Measurements from ENCODE around the gene SNAI3. TPM values are rescaled to one million over a fixed set of nuclear protein-coding genes. Genes with fewer than 3 reads are reported as not detected.

The SNAI3 gene
- total RNA-seq, 1 donor, result not detected

GRCh38 chr16:88732961-88733294 is 46.6 kb upstream of the SNAI3 start:
- TF ChIP-seq, protein P1, sequence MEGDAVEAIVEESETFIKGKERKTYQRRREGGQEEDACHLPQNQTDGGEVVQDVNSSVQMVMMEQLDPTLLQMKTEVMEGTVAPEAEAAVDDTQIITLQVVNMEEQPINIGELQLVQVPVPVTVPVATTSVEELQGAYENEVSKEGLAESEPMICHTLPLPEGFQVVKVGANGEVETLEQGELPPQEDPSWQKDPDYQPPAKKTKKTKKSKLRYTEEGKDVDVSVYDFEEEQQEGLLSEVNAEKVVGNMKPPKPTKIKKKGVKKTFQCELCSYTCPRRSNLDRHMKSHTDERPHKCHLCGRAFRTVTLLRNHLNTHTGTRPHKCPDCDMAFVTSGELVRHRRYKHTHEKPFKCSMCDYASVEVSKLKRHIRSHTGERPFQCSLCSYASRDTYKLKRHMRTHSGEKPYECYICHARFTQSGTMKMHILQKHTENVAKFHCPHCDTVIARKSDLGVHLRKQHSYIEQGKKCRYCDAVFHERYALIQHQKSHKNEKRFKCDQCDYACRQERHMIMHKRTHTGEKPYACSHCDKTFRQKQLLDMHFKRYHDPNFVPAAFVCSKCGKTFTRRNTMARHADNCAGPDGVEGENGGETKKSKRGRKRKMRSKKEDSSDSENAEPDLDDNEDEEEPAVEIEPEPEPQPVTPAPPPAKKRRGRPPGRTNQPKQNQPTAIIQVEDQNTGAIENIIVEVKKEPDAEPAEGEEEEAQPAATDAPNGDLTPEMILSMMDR (IDR thresholded peaks at IDR 0.05; ENCODE audit: insufficient read depth, low read length), result no peak
- no peak overlapping the region for H3K4me3 ChIP-seq (ENCODE audit: low read depth, low read length)
- DNase-seq (ENCODE audit: low read depth), result no peak

DNA sequence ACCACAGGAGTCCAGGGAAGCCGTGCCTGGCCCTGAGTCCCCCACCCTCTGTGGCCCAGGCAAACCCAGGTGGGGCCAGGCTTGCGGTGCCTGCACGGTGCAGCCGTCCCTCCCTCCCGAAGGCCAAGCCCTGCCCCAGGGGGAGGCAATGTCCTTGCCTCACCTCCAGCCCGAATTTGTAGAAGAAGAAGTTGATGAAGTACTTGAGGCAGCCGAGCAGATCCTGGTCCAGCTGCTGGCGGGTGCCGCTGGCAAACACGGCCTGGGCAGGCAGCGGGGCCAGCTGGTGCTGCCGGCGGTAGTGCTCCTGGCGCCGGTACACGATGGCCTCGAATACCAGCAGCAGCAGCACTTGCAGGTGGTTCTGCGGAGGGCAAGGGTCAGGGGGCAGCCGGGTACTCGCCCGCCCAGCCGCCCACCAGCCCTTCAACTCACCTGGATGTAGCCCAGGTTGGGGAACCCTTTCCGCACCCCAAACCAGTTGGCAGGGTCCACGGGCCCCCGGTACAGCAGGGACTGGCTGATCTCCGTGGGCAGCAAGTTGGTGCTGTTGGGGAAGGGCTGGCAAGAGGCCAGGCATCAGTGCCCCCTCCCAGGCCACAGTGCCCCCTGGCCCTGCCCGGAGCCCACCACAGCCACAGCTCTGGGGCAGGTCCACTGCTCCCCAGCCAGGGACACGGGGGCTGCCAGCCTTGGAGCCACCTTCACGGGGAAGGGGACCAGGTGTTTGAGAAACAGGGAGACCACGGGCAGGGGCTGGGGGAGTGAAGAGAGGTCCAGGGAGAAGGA is 46.1 kb upstream of the SNAI3 start:
- TF ChIP-seq, protein P1 (IDR thresholded peaks at IDR 0.05; ENCODE audit: insufficient read depth, low read length), result no peak
- no peak overlapping the region for H3K4me3 ChIP-seq (ENCODE audit: low read depth, low read length)
- no peak for DNase-seq (ENCODE audit: low read depth)

DNA sequence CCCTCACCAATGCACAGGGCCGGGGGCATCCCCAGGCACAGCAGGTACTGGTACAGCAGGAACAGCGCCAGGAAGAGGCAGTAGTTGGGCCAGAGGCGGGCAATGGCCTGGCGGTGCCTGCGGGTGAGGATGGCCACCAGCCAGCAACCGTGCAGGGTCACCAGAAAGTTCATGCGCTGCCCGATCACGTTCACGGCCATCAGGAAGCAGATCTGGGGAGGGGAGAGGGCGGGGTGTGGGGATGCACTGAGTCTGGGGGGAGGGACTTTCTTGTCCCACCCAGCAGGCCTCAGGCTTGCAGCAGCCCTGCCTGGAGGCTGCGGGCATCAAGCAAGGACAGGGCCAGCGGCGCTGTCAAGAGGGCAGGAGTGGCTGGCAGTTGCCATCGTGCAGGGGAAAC is 45.4 kb upstream of the SNAI3 start:
- no peak overlapping the region for H3K4me3 ChIP-seq (ENCODE audit: low read depth, low read length)
- TF ChIP-seq, protein P1 (IDR thresholded peaks at IDR 0.05; ENCODE audit: insufficient read depth, low read length), result no peak
- no peak for DNase-seq (ENCODE audit: low read depth)

GRCh38 chr16:88730632-88731607 is 44.6 kb upstream of the SNAI3 start:
- H3K4me3 ChIP-seq (ENCODE audit: low read depth, low read length), result no peak overlapping the region
- TF ChIP-seq, protein P1 (IDR thresholded peaks at IDR 0.05; ENCODE audit: insufficient read depth, low read length), result no peak
- no peak for DNase-seq (ENCODE audit: low read depth)

- TF ChIP-seq, protein P1 (IDR thresholded peaks at IDR 0.05; ENCODE audit: insufficient read depth, low read length), result no peak
- no peak overlapping the region for H3K4me3 ChIP-seq (ENCODE audit: low read depth, low read length)
These were observed 41.6 kb upstream of the SNAI3 start for GRCh38 chr16:88727871-88728270.

GRCh38 chr16:88726981-88727380 is 40.7 kb upstream of the SNAI3 start:
- DNase-seq (ENCODE audit: low read depth), result no peak
- TF ChIP-seq, protein P1 (IDR thresholded peaks at IDR 0.05; ENCODE audit: insufficient read depth, low read length), result no peak
- no peak overlapping the region for H3K4me3 ChIP-seq (ENCODE audit: low read depth, low read length)

More at GRCh38 chr16:88727871-88728270, 41.6 kb upstream of the SNAI3 start:
- no peak for DNase-seq (ENCODE audit: low read depth)
